GM12891 (cell line): ENCODE data around the gene CYP4A22.
"Not testable (repeated sequence)": the region's sequence is repeated elsewhere in the genome, so short reads cannot be mapped to it uniquely, and the experiment has no call there.

Experiments used
- POLR2AphosphoS5 ChIP-seq: IDR thresholded peaks from 2 replicates; pipeline ENCODE4 v1.6.1; 2011; ENCODE audit warnings: low read depth, low read length, control low read depth
- TAF1 ChIP-seq: IDR thresholded peaks from 2 replicates; pipeline ENCODE4 v1.6.1; 2011; ENCODE audit warnings: low read depth, low read length, control low read depth

DNA sequence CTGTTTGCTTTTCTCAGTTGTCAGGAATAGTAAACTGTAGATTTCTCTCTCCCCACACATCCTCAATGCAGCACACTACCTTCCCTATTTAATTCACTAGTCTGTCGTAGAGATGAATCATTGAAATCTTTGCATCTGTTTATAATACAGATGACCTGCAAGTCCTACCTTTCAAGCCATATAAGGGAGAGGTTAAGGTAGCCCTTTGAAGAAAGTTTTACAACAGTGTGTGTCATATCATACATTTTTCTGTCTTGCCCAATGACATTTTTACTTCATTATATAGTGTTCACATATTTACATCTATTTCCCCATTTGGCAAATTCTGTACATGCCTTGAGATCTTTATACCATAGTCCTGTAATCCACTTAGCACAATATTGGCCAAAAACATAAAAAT lies 9.3 kb downstream of the CYP4A22 start:
- TF ChIP-seq POLR2AphosphoS5, TAF1: not testable (repeated sequence)
